GM18858 (cell line): ENCODE data around the gene YPEL3.
"Not testable (repeated sequence)": the region's sequence is repeated elsewhere in the genome, so short reads cannot be mapped to it uniquely, and the experiment has no call there.

Experiments
- ATAC-seq: cut with Tn5 transposase; IDR thresholded peaks from one replicate; pipeline ENCODE4 v1.9.1; 2021; ENCODE audit not compliant: unreplicated experiment

The YPEL3 gene, protein sequence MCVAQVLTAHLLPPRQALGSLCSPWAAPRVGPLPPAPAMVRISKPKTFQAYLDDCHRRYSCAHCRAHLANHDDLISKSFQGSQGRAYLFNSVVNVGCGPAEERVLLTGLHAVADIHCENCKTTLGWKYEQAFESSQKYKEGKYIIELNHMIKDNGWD

DNA sequence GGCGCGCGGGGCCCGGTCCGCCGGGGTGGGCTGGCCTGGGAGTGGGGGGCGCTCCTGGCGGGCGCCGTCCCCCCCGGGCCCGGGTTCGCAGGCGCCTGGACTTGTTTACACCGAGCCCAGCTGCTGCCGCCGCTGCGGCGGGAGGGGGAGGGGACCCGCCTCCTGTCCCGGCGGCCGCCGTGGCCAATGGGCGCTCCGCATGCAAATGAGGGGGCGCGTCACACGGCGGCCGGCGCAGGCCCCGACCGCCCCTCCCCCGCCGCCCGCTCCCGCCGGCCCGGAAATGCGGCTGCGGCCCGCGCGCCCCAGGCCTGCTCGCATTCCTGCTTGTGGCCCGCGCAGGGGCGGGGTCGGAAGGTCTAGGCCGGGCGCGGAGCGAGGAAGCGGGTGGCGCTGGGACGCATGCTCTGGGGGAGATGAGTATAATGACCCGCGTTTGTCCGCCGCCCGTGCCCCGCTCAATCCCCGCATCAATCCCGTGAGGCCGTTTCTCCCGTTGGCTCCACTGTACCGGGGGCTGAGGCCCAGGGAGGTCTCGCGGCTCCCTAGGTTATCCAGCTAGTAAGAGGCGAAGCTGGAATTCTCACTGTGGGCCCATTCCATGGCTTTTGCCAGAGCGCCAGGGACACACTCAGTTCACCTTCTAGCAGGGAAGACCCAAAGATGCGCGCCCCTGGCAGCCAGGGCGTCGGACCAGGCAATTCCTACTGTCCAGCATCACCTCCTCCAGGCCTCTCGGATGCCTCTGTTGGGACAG lies at the start of gene YPEL3:
Gene YPEL3, minus strand, starts transcription at position 109 of the 757 bp plus-strand sequence. CDS start 731 bp downstream, outside the sequence.
- ATAC-seq, result no peak

DNA sequence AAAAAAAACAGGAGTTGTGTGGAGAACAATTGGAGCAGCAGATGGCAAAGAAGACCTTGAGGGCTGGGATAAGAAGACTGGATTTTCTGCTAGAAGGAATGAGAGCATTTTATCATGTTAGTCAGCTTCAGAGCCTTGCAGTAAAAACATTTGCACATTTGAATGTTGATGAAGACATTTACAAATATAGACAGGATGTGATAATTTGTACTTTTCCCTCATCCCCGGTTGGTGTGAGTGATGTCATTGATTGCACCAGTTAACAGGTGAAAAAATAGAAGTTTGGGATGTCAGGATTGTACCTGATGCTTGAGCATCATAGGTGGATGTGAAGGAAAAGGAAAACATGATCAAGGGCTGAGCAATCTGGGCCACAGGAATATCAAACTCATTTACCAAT lies 49.6 kb upstream of the YPEL3 start:
- no peak for ATAC-seq

DNA sequence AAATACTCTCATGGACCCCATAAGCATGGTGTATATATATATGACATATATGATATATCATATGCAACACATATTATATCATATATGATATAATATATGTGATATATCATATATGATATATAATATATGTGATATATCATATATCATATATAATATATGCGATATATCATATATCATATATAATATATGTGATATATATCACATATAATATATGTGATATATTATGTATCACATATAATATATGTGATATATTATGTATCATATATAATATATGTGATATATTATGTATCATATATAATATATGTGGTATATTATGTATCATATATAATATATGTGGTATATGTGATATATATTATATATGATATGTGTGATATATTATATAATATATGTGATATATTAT lies 48.9 kb upstream of the YPEL3 start:
- no peak for ATAC-seq

DNA sequence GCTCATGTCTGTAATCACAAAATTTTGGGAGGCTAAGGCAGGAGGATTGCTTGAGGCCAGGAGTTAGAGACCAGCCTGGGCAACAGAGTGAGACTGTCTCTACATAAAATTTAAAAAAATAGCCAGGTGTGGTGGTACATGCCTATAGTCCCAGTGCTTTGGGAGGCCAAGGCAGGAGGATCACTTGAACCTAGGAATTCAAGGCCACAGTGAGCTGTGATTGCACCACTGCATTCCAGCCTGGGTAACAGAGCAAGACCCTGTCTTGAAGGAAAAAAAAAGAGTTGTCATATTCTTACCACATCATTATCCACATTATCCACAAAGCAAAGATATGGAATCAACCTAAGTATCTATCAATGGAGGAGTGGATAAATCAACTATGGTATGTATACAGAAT lies 48.0 kb upstream of the YPEL3 start:
- no peak for ATAC-seq

DNA sequence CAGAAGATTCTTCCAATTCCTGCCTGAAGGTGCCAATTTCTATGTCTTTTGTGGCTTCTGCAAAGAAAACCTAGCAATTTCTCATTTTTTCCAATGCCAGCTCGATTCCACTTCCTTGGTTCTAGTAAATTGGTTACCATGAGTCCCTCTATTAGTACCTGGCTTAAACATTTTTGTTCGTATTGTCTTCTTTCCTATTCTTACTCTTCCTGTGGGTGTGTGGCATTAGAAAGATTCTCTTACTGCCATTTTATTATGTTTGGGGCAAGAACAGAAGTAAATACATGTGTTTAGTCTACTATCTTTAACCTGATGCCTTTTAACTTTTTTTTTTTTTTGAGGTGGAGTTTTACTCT lies 47.3 kb upstream of the YPEL3 start:
- no peak for ATAC-seq

DNA sequence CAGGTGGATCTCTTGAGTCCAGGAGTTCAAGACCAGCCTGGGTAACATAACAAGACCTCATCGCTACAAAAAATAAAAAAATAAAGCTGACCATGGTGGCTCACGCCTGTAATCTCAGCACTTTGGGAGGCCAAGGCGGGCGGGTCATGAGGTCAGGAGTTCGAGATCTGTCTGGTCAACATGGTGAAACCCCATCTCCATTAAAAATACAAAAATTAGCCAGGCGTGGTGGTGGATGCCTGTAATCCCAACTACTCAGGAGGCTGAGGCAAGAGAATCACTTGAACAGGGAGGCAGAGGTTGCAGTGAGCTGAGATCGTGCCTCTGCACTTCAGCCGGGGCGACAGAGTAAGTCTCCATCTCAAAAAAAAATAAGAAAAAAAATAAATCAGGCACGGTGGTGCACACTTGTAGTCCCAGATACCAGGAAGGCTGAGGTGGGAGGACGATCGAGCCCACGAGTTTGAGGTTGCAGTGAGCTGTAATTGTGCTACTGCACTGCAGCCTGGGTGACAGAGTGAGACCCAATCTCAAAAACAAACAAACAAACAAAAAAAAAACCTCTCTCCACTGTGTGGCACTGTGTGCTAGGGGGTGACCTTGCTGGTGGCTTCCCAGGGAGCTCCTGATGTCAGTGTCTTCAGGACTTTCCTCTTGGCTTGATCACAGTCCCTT lies 46.8 kb upstream of the YPEL3 start:
- no peak for ATAC-seq

DNA sequence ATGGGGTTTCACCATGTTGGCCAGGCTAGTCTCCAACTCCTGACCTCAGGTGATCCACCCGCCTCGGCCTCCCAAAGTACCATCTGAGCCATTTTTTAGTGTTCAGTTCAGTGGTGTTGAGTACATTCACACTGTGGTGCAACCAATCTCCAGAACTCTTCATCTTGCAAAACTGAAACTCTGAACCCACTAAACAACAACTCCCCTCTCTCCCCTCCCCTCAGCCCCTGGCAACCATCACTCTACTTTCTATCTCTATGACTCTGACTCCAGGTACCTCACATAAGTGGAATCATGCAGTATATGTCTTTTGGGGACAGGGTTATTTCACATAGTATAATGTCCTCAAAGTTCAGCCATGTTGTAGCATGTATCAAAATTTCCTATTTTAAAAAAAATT lies 45.7 kb upstream of the YPEL3 start:
- no peak for ATAC-seq

DNA sequence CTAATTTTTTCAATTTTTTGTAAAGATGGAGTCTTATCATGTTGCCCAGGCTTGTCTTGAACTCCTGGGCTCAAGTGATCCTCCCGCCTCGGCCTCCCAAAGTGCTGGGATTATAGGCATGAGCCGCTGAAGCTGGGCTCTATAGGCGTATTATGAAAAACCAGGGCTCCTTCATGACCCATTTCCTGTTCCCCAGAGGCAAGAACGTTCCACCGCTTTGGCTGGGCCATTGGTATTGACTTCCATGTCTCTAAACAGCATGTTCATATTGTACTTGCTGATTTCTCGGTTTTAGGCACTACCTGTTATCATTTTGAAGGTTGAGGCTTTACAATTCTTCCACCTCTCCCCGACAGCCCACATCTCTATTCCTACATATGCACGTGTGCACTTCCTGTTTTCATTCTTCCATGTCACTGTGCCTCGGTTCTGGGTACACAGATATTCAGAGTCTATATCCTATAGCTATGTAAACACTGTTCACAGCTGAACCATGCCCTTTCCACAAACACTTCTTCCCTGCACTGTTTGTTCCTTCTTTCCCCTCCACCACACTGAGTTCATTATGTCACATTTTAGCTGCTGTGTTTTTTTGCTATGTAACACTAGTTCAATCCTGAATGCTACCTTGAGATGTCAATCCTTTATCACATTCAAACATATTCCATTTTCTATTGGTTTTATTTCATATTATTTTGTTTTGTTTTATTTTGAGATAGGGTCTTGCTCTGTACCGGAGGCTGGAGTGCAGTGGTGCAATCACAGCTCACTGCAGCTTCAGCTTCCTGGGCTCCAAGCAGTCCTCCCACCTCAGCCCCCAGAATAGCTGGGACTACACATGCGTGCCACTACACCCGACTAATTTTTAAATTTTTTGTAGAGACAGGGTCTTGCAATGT lies 43.8 kb upstream of the YPEL3 start:
- ATAC-seq, result no peak

DNA sequence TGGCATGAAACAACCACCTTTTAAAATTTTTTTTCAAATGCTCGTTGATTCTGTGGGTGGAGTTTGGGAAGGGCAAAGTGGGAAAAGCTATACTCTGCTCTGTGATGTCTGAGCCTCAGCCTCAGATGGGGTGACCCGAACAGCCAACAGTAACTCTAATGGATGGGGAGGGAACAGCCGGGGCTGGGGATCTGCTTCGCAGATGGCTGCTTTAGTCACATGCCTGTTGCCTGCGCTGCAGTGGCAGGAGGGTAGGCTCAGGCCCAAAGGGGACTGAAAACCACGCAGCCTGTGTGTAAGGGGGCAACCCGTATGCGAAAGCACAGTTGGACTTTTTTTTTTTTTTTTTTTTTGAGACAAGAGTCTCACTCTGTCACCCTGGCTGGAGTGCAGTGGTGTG lies 41.9 kb upstream of the YPEL3 start:
- ATAC-seq, result no peak

DNA sequence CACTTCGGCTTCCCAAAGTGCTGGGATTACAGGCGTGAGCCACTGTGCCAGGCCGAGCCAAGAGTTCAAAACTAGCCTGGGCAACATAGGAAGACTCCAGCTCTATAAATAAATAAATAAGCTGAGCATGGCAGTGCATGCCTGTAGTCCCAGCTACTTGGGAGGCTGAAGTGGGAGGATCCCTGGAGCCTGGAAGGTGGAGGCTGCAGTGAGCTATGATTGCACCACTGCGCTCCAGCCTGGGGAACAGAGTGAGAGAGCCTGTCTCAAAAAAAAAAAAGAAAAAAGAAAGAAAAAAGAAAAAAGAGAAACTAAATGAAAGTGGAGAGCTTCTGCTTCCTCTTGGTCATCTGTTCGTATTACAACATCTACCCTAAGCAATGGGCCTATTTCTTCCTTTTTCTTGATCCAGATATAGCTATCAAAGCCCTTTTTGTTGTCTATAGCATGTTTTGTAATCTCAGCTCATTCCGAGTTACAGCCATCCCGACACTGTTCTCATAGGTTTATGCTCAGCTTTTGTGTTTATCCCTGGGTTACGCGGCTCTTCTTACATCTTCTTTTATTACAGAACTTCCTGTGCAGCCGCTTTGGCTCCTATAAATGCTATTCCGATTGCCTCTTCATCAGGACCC lies 41.1 kb upstream of the YPEL3 start:
- ATAC-seq, result no peak

DNA sequence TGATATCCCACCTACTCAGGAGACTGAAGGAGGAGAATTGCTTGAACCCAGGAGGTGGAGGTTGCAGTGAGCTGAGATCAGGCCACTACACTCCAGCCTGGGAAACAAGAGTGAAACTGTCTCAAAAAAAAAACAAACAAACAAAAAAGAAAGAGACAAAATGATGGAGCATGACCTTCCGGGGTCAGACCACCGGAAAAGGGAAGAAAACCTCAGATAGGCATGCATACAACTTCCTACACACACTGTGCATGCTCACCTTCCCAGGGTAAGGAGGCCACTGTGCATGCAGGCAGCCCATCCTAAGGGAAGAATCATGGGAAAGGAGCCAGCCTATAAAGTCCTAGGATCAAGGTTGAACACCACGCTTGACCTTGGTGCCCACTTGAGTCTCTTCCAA lies 36.6 kb upstream of the YPEL3 start:
- ATAC-seq, result no peak

DNA sequence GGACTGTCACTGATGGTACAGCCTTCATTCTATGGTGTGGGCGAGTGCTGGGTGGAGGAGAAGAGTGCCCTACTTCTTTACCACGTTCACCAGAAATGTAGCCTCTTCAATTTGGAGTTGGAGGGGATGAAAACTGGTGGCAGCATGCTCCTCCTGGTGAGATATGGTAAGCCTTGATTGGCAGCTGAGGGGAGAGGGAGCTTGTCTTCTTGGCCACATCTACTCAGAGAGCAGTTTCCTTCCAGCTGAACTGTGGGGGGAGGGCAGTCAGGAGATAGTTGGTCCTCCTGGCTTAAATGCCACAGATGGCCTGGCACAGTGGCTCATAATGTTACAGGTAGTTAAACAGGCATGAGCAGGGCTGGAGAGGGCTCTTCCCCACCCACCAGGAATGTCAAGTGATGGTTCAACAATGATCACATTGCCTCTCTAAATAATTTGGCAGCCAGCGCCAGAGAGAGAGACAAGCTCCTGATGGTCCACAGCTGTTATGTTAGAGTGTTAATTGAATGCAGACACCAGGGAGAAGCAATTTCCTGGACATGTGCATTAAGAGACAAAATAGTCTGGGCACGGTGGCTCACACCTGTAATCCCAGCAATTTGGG lies 36.0 kb upstream of the YPEL3 start:
- no peak for ATAC-seq

DNA sequence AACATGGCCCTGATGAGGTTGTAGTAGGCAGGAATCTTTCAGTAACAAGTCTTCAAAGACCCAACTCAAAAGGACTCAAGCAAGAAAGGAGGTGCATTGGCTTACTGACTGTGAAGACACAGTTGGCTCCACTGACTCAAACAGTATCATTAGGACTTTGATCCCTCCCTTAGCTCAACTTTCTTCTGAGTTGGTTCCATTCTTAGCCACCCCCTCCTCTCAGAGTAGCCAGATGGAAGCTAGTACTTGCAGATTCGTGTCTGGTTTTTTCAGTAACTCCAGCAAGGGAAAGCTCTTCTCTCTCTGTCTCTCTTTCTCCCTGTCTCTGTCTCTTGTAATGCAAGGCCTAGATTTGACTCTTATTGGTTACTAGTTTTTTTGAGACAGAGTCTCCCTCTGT lies 32.0 kb upstream of the YPEL3 start:
- no peak for ATAC-seq

DNA sequence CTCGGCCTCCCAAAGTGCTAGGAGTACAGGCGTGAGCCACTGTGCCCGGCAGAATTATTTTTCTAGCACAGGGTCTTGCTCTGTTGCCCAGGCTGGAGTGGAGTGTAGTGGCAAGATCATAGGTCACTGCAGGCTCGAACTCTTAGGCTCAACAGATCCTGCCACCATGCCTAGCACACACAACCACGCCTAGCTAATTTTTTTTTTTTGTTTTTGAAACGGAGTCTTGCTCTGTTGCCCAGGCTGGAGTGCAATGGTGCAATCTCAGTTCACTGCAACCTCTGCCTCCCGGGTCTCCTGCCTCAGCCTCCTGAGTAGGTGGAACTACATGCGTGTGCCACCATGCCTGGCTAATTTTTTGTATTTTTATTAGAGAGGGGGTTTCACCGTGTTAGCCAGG lies 29.7 kb upstream of the YPEL3 start:
- ATAC-seq, result not testable (repeated sequence)

DNA sequence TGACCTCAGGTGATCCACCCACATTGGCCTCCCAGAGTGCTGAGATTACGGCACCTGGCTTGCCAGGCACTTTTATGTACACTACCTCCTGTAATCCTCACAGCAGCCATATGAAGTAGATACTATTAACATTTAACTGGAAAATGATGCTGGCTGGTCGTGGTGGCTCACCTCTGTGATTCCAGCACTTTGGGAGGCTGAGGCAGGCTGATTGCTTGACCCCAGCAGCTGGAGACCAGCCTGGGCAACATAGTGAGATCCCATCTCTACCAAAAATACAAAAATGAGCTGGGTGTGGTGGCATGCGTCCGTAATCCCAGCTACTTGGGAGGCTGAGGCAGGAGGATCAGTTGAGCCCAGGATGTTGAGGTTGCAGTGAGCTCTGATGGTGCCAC lies 29.0 kb upstream of the YPEL3 start:
- ATAC-seq, result no peak

DNA sequence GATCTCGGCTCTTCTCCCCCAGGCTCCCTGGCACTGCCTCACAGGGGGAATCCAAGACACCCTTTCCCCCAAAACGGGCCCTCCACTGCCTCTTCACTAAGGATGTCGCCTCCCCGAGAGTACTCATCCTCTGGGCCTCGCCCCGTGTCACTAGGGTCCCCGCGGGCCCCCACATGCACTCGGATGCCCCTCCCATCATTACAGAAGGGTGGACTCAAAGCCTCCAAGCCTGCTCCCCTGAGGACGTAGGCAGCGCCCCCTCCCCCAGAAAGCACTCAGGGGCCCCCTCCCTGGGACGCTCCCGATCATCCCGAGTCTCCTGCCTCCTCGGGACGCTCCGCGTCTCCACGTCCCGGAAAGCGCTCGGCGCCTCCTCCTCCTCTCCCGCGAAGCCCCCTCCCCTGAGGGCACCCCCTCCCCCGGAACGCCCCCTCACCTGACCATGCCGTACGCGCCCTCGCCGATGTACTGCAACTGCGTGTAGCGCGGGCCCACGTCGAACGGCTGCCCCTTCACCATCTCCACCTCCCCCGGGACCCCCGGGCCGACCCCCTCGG lies 26.7 kb upstream of the YPEL3 start:
- no peak for ATAC-seq

DNA sequence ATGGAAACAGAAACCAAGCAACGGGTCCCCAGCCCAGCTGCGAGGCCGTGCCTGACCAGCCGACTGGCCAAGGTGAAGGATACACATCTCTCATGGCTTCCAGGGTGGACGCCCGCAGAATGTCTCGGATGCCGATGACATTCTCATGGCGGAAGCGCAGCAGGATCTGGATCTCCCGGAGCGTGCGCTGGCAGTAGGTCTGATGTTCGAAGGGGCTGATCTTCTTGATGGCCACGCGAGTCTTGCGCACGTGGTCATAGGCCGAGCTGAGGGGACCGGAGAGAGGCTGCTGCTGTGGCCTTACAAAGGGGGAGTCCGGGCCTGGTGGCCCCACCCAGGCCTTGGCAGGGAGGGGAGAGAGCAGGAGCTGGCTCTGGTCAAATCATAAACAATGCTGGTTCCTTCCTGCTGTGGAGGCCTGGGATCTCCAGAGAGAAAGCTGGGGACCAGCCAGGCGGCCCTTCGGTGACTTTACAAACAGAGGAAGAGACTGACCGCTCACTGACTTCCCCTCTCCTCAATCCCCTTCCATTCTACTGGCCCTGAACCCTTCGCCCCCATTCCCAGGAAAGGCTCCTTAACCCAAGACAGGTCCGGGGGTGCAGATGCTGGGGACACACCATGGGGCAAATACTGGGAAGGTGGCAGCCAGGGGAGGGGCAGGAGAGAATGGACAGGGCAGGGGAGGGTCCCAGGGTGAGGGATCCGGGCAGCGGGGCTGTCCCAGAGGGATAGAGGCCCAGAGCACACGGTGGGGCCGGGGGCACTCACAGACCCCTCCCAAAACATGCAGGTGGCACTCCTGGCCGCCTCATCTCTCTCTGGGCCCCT lies 25.9 kb upstream of the YPEL3 start:
- ATAC-seq, result no peak

DNA sequence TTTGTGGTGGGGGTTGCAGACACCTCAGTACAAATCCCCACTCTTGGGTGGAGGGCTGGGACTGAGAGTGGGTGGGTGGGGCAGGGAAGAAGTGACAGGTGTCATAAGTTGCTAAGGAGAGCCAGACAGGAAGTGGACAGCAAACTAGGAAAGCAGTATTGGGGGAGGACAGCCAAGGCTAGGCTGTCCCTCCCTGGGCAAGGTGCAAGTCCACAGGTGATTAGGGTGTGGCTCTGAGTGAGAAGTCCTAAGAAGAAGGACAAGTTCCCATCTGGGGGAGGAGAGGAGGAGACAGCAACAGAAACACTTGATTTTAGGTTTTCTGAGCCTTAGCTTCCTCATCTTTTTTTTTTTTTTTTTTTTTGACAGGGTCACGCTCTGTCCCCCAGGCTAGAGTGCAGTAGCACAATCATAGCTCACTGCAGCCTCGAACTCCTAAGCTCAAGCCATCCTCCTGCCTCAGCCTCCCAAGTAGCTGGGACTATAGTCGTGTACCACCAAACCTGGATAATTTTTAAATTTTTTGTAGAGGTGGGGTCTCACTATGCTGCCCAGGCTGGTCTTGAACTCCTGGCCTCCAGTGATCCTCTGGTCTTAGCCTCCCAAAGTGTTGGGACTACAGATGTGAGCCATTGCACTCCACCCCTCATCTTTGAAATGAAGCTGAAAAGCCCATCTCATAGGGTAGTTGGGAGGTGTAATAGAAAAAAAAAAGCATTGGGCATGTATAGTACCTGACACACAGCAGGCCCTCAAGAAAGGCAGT lies 24.5 kb upstream of the YPEL3 start:
- ATAC-seq, result no peak

DNA sequence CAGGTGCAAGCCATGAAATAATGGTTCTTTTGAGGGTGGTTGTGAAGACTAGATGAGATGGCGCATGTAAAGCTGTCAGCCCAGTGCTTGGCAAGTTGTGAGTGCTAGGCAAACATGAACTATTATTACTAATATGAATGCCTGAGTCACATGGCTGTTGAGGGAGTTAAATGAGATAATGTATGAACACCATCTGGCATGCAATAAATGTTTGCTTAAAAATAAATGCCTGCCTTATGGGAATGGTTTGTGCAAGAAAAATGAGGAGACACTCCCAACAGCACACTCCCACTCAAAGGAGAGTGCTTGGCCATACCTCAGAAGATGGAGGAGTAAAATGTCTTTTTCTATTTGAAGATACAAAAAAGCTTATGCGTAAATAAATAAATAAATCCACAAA lies 23.4 kb upstream of the YPEL3 start:
- ATAC-seq, result no peak
